CD4-positive, alpha-beta T cell treated with Interferon gamma for 1 hour (primary cell): Measurements from ENCODE around the gene METAP1D.
A peak's percentile ranks its signal among the peaks of the same experiment; 100 is the strongest.
"Not testable (repeated sequence)": the region's sequence is repeated elsewhere in the genome, so short reads cannot be mapped to it uniquely, and the experiment has no call there.

Experiments used
- DNase-seq: peaks from one replicate; pipeline ENCODE4 v3.0.0-alpha.2; 2020

METAP1D gene

GRCh38 chr2:171999604-172000469 lies at the start of gene METAP1D:
TSS of gene METAP1D (plus strand) at chr2:171999953. CDS start at chr2:171999970, 17 bp downstream.
- peak; percentile 86 for DNase-seq

DNA sequence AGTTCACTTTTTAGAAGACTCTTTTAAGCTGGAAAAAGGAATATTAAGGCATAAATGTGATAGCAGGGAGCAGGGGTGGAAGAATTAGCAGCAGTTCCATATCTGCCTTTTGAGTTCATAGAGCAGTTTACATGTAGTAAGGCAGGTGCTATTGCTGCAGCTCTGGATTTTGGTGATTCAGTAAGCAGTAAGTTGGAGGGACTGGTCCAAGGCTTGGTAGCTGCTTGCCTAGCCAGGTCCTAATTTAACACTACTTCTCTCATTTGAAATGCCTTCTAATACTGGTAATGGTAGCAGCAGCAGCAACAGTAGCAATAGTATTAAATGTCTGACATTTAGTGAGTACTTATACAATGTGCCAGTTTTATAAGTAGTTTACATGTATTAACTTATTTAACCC lies 47.5 kb upstream of the METAP1D start:
- DNase-seq = no peak

DNA sequence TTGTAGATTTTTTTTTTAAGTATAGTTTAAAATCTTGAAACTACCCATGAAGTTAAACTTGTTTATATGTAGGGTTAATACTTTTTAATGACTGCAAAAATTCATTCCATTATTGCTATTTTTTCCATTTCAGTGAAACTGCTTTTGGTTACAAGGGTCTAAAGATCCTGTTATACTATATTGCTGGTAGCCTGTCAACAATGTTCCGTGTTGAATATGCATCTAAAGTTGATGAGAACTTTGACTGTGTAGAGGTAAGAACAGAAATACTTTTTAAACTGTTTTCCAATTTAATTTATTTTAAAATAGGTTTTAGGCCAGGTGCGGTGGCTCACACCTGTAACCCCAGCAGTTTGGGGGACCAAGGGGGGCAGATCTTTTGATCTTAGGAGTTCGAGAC lies 47.0 kb upstream of the METAP1D start:
- no peak for DNase-seq

DNA sequence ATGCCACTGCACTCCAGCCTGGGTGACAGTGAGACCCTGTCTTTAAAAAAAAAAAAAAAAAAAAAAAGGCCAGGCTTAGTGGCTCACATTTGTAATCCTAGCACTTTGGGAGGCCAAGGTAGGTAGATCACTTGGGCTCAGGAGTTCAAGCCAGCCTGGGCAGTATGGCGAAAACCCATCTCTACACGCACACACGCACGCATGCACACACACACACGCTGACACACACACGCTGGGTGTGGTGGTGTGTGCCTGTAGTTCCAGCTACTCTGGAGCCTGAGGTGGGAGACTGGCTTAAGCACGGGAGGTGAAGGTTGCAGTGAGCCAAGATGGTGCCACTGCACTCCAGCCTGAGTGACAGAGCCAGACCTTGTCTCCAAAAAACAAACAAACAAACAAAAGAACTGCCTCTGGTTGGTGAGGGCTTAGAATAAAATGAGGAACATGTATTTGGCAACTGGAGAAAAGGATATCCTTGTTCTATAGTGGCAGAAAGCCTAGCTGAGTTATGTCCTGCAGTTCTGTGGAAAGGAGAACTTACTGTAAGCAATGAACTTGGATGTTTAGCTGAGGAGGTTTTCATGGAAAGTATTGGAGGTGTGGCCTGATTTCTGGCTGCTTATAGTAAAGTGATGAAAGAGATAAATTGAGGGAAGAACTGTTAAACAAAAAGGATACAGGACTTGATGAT lies 43.5 kb upstream of the METAP1D start:
- no peak for DNase-seq

DNA sequence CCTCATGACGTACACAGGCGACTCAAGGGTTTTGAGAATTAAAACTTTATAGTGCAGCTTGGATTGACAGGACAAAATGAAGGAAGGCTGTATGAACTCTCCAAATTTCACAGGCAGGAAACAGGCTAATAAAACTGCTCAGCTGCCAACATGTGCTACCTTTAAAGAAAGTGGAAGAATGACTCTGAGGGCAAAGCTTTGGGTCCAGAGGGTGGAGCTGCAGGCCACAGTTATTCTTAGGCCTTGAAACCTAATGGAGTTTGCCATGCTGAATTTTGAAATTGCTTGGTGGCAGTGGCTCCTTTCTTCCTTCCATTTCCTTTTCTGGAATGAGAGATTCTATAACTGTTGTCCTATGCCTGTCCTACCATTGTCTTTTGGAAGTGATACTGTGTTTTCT lies 42.7 kb upstream of the METAP1D start:
- DNase-seq = no peak

DNA sequence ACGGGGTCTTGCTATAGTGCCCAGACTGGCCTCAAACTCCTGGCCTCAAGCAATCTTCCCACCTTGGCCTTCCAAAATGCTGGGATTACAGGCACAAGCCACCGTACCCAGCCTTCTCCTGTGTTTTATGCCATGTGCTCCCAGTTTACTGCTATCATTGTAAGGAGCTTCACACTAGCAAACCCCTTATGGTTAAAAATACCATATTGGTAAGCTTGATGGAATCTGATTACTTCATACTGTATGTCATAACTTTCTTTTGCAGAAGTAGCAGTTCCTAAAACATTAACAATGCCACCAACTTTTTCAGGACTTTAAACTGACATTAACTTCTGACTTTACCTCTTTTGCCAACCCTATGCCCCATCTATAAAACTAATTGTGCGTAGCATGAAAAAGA lies 41.3 kb upstream of the METAP1D start:
- DNase-seq = no peak

DNA sequence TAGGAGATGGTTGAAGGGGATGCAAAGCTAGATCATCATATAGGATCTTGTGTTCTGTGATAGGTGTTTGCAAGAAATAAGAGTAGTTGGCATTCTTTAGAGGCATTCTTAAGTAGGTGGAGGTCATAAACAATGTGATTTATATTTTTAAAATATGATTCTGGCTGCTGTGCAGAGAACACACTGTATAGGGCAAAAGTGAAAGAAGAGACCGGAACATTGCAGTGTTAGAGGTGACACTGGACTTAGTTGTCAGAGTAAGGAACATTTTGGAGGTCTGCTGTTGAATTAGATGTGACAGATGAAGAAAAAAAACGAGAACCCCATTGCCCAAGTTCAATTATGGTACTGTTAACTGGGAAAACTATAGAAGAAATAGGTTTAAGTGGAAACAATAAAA lies 39.8 kb upstream of the METAP1D start:
- no peak for DNase-seq

DNA sequence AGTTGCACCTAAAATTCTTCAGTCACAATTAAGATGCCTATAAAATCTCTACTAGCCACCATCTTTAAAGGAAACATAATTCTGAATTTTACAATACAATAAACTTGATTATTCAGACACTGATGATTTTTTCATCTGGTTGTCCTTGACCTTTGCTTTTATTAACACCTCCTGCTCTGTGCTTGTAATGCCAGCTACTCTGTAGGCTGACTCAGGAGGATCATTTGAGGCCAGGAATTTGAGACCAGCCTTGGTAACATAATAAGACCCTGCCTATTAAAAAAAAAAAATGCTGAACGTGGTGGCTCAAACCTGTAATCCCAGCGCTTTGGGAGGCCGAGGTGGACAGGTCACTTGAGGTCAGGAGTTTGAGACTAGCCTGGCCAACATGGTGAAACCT lies 39.2 kb upstream of the METAP1D start:
- DNase-seq = no peak

GRCh38 chr2:171963198-171963597 lies 36.6 kb upstream of the METAP1D start:
- no peak for DNase-seq

GRCh38 chr2:171964308-171964707 lies 35.4 kb upstream of the METAP1D start:
- no peak for DNase-seq

DNA sequence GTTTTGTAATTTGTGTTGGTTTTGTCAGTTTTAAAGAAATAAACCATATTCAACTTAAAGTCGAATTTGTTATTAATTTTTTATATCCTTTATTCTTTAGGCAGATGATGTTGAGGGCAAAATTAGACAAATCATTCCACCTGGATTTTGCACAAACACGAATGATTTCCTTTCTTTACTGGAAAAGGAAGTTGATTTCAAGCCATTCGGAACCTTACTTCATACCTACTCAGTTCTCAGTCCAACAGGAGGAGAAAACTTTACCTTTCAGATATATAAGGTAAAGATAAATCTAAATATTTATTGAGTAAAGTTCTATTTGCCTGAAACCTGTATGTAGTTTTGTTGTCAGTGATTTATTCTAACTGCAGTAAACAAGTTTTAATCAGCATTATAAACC lies 34.5 kb upstream of the METAP1D start:
- no peak for DNase-seq

- DNase-seq = no peak
Observed at GRCh38 chr2:171965661-171966060, 34.1 kb upstream of the METAP1D start.

DNA sequence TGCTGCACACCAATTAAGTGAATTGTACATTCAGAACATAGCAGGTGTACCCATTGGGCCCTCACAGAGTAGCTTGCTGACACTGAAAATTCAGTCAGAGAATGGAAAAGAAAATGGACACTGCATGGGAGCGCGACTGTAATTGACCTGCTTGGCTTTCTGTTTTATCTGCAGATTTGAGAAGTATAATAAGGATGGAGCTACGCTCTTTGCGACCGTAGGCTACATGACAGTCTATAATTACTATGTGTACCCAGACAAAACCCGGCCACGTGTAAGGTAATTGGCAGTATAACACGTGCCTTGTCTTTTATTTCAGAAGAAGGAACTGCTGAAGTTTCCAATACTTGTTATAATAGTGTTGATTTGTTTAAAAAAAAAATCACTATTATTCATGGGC lies 33.5 kb upstream of the METAP1D start:
- DNase-seq = no peak

DNA sequence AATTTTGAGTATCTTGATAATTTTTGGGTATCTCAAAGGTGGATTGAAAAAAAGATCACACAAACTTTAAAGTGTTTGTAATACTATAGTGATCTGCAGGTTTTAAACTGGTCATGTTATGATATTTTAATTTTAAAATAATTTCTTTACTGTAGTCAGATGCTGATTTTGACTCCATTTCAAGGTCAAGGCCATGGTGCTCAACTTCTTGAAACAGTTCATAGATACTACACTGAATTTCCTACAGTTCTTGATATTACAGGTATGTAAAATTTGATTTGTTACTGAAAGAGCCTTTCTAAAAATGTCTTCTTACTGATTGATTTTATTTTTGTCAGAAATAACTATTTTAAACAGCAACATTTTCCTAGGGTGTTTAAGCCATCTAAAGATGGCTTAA lies 33.1 kb upstream of the METAP1D start:
- DNase-seq = no peak

DNA sequence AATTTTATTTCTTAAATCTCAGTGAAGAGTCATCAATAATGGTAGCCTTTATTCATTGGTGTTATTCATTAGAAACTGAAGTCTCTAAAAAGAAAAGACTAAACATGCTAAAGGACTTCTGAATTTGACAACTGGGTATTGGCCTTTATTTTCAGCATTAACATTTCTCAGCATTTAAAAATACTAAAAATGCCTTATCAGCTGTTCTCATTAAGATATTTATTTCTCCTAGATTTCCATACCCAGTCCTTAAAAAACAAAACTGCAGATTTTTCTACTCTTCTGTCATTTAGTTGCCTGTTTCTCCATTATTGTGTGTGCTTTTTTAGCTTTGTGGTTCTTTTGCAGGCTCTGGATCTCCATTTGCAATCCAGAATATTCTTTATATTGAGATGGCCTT lies 31.2 kb upstream of the METAP1D start:
- no peak for DNase-seq

DNA sequence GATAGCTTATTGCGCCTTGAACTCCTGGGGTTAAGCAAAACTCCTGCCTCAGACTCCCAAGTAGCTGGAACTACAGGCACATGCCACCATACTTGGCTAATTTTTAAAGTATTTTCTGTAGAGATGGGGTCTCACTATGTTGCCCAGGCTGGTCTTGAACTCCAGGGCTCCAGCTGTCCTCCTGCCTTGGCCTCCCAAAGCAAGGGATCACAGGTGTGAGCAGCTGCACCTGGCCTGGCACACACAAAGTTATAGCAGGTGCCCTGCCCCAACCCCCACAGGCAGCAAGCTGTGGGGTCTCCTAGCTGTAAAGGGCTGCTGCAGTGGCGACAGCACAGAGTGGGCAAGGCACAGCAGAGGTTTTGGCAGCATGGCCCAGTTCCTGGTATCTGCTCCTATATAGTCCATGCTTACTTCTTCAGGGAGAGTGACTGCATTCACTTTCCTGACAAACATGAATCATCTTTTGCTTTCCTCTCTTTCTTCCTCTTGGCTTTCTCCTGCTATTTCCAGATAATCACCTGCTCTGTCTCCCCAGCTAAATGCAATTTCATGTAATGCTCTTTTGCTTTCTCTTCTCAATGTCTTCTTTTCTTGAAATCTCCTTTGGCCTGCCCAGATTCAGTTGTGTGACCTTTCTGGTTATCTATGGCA lies 27.3 kb upstream of the METAP1D start:
- DNase-seq = no peak

GRCh38 chr2:171979103-171979502 lies 20.6 kb upstream of the METAP1D start:
- DNase-seq = no peak

DNA sequence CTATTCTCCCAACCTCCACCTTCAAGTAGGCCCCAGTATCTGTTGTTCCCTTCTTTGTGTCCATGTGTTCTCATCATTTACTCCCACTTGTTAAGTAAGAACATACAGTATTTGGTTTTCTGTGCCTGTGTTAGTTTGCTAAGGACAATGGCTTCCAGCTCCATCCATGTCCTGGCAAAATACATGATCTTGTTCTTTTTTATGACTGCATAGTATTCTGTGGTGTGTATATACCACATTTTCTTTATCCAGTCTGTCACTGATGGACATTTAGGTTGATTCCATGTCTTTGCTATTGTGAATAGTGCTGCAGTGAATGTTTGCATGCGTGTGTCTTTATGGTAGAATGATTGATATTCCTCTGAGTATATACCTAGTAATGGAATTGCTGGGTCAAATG lies 15.8 kb upstream of the METAP1D start:
- DNase-seq = not testable (repeated sequence)

DNA sequence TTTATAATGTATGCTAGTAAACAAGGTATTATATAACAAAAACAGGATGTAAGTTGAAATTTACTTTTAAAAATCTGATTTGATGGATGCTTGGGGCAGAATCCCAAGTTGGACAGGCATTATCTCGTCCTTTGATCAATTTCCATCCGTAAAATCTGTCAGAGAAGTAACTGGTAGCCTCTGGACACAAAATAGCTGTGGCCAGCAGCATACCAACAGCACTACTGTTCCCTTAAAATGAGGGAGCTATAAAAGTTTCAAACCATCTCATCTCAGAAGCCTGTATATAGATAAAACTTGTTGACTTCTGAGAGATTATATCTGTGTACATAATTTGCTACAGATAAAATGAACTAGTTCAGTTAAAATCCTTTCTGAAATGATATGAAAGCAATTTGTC lies 14.7 kb upstream of the METAP1D start:
- DNase-seq = no peak

DNA sequence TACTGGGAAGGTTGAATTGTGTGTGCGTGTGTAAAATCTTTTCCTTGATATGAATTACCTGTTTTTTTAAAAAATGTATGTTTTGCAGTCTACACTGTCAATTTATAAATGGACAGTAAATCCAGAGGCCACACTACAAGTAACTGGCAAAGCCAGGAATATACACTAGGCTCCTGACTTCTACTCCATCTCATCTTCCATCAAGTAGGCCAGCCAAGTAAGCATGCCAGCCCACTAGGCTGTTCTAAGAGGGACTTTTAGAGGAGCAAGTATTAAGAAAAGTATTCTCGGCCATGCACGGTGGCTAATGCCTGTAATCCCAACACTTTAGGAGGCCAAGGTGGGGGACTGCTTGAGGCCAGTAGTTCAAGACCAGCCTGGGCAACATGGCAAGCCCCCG lies 13.0 kb upstream of the METAP1D start:
- no peak for DNase-seq

DNA sequence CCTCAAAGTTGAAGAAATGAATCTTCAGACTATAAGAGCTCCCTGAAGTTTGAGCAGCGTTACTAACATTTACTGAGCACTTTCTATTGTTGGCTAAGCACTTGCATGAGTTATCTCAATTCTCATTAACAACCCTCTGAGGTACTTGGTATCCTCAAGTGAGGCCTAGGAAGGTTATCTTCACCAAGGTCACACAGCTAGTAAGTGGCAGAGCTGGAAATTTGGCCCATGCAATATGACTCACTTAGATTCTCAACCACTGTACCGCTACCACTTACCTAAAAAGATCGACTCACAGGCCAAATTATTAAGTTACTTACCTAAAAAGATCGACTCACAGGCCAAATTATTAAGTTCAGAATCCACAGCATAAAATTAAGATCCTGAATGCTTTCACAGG lies 8.7 kb upstream of the METAP1D start:
- DNase-seq = no peak

- no peak for DNase-seq
Observed at GRCh38 chr2:171995586-171995985, 4.2 kb upstream of the METAP1D start.

GRCh38 chr2:171996021-171996420 lies 3.7 kb upstream of the METAP1D start:
- no peak for DNase-seq

DNA sequence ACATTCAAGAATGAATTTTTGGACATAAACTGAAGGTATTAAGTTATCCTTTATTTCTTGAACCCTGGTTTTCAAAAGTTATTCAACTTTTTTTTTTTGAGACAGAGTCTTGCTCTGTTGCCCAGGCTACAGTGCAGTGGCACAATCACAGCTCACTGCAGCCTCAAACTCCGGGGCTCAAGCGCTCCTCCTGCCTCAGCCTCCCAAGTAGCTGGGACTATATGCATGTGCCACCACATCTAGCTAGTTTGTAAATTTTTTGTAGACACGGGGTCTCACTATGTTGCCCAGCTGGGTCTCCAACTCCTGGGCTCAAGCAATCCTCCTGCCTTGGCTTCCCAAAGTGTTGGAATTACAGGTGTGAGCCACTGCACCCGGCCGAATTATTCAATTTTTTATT lies 2.7 kb upstream of the METAP1D start:
- DNase-seq = not testable (repeated sequence)
